CD8-positive, alpha-beta memory T cell (primary cell): ENCODE data around the gene FAM107B. TPM values are rescaled to one million over a fixed set of nuclear protein-coding genes. Genes with fewer than 3 reads are reported as not detected.
A peak's percentile ranks its signal among the peaks of the same experiment; 100 is the strongest.
"Not testable (repeated sequence)": the region's sequence is repeated elsewhere in the genome, so short reads cannot be mapped to it uniquely, and the experiment has no call there.

Source experiments
- CTCF ChIA-PET: fragments of 350-600 bp; sonication (Branson Sonifier 250); formaldehyde crosslinking; loops from one replicate; lab custom pipeline; 2021; ENCODE audit warnings: antibody characterized with exemption; lab: Charles Lee
- POLR2A ChIA-PET: fragments of 350-600 bp; sonication (Branson Sonifier 250); formaldehyde crosslinking; loops from one replicate; lab custom pipeline; 2021; ENCODE audit warnings: antibody characterized with exemption; lab: Charles Lee
- DNase-seq, 5 donors: peaks; one replicate each; pipeline versions ENCODE4 v3.0.0 to v3.0.0-alpha.2; 2020 to 2022; ENCODE audit warnings: mixed read lengths in 1 of 5
- H3K27ac ChIP-seq: one replicate; pipeline ENCODE4 v1.7.0; 2013; ENCODE audit warnings: low read depth, mild to moderate bottlenecking, low read length, moderate library complexity
- H3K27me3 ChIP-seq: 2 replicates; pipeline ENCODE4 v1.7.0; 2013; ENCODE audit warnings: low read length, mild to moderate bottlenecking; ENCODE audit not compliant: insufficient read depth, poor library complexity, severe bottlenecking
- H3K36me3 ChIP-seq: 2 replicates; pipeline ENCODE4 v1.7.0; 2013; ENCODE audit warnings: mild to moderate bottlenecking, low read length, moderate library complexity; ENCODE audit not compliant: insufficient read depth
- H3K4me1 ChIP-seq: 2 replicates; pipeline ENCODE4 v1.7.0; 2013; ENCODE audit warnings: mild to moderate bottlenecking, low read length, moderate library complexity; ENCODE audit not compliant: insufficient read depth
- H3K4me3 ChIP-seq: 2 replicates; pipeline ENCODE4 v1.7.0; 2013; ENCODE audit warnings: mild to moderate bottlenecking, low read length
- H3K9me3 ChIP-seq: 2 replicates; pipeline ENCODE4 v1.7.0; 2013; ENCODE audit warnings: mild to moderate bottlenecking, low read length
- H3K27ac Mint-ChIP-seq, 8 donors: one replicate each; pipeline ENCODE4 v1.8.0; 2020 to 2021; ENCODE audit warnings: mixed read lengths in 8 of 8, mild to moderate bottlenecking in 6 of 8, inconsistent platforms in 3 of 8, moderate library complexity in 3 of 8
- H3K27me3 Mint-ChIP-seq, 2 donors: one replicate each; pipeline ENCODE4 v1.8.0; 2020 to 2021; ENCODE audit warnings: mixed read lengths in 2 of 2, mild to moderate bottlenecking in 1 of 2, moderate library complexity in 1 of 2
- H3K36me3 Mint-ChIP-seq, 3 donors: one replicate each; pipeline ENCODE4 v1.8.0; 2020 to 2021; ENCODE audit warnings: mixed read lengths in 3 of 3, inconsistent platforms in 1 of 3, mild to moderate bottlenecking in 1 of 3
- H3K4me1 Mint-ChIP-seq, 3 donors: one replicate each; pipeline ENCODE4 v1.8.0; 2020 to 2021; ENCODE audit warnings: mixed read lengths in 3 of 3, inconsistent platforms in 1 of 3, mild to moderate bottlenecking in 1 of 3
- H3K4me3 Mint-ChIP-seq, 7 donors: one replicate each; pipeline ENCODE4 v1.8.0; 2020 to 2021; ENCODE audit warnings: mixed read lengths in 7 of 7, mild to moderate bottlenecking in 6 of 7, moderate library complexity in 4 of 7, inconsistent platforms in 2 of 7
- H3K9me3 Mint-ChIP-seq, 5 donors: one replicate each; pipeline ENCODE4 v1.8.0; 2020 to 2022; ENCODE audit warnings: mixed read lengths in 5 of 5, mild to moderate bottlenecking in 3 of 5, moderate library complexity in 2 of 5, inconsistent platforms in 1 of 5
- polyA plus RNA-seq: library from polyadenylated mRNA; unstranded; fragments of 300-500 nt; fragmentation: Illumina TruSeq; gene quantifications from one replicate; pipeline ENCODE4 v1.2.3, GENCODE V29; 2021
- total RNA-seq, 2 experiments: library from RNA; stranded (reverse); gene quantifications; one replicate each; pipeline ENCODE4 v1.2.3, GENCODE V29; 2021

FAM107B gene
- total and polyA plus RNA-seq, 3 experiments from 2014 or later: 138 to 316 (median 143) TPM

GRCh38 chr10:14661818-14662217 is 112.9 kb downstream of the FAM107B start:
- H3K36me3 Mint-ChIP-seq: peaks cover 0 to 4% (median 1%) of the 10 kb centered on the region in 3 donors
- H3K4me1 Mint-ChIP-seq: peaks cover 35 to 81% (median 67%) of the 10 kb centered on the region in 3 donors
- H3K27ac Mint-ChIP-seq: peak overlapping the region in 4 of 8 donors; percentile 6 to 52 (median 22)
- H3K27me3 Mint-ChIP-seq: no peaks in the 10 kb centered on the region
- H3K36me3 ChIP-seq: no peaks in the 10 kb centered on the region
- peaks cover 0 to 4% (median 0%) of the 10 kb centered on the region in 5 donors for H3K9me3 Mint-ChIP-seq
- H3K9me3 ChIP-seq: no peaks in the 10 kb centered on the region
- ChIA-PET CTCF (no interaction called here), POLR2A (no interaction called here)
- no peaks in the 10 kb centered on the region for H3K27me3 ChIP-seq
- no peak for DNase-seq
- H3K27ac ChIP-seq: no peak overlapping the region
- H3K4me3 ChIP-seq: no peak overlapping the region
- peak overlapping the region in 1 of 7 donors; percentile 14 for H3K4me3 Mint-ChIP-seq
- H3K4me1 ChIP-seq: peaks cover 36% of the 10 kb centered on the region

GRCh38 chr10:14660831-14661230 is 113.9 kb downstream of the FAM107B start:
- H3K4me1 ChIP-seq: peaks cover 36% of the 10 kb centered on the region
- CTCF ChIA-PET: interaction anchor here (0.6 kb wide), 1 partner anchor 117 kb away, joined by 3 read pairs; no protein-coding TSS in a partner anchor
- no peak for DNase-seq

DNA sequence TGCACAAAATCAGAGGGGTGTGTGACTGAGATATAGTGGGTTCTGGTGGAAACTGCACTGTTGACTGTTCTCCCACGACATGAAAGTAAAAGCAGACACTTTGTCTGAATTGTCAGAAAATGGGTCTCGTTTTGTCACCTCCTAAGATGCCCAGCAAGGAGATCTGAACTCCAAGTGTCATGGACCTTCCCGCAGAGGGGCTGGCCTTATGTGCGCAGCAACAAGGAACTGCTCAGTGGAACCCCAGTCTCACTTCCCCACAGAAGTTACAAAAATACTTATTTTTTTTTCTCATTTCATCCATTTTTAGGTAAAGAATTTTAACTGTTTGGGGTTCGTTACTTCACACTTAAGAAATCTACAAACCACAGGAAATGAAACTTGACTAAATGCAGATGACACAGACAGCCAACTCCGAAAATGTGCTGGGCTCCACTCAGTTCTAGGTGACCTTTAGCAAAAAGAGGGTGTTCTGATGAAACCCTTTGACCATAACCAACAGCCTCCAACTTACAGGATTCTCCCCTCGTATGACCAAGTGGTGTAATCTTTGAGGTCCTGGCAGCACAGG is 115.0 kb downstream of the FAM107B start:
- Histone ChIP-seq H3K4me1 (peaks cover 36% of the 10 kb centered on the region), H3K36me3 (no peaks in the 10 kb centered on the region), H3K27me3 (no peaks in the 10 kb centered on the region), H3K9me3 (no peaks in the 10 kb centered on the region), H3K4me3 (peak overlapping the region; percentile 29), H3K27ac (peak overlapping the region; percentile 34)
- Mint-ChIP-seq H3K27me3 (no peaks in the 10 kb centered on the region), H3K4me1 (peaks cover 34 to 90% (median 77%) of the 10 kb centered on the region in 3 donors), H3K36me3 (peaks cover 0 to 1% (median 0%) of the 10 kb centered on the region in 3 donors), H3K9me3 (no peaks in the 10 kb centered on the region), H3K27ac (peak overlapping the region; percentile 83 to 95 (median 88)), H3K4me3 (peak overlapping the region; percentile 46 to 81 (median 70))
- ChIA-PET POLR2A (interaction anchor here (0.5 to 0.6 kb wide), 2 partner anchors 116 to 1383 kb away, joined by 3 read pairs; no protein-coding TSS in a partner anchor), CTCF (interaction anchor here (0.9 kb wide), 1 partner anchor 101 kb away, joined by 3 read pairs; no protein-coding TSS in a partner anchor)
- peak in 4 of 5 donors; percentile 8 to 81 (median 31) for DNase-seq

More at GRCh38 chr10:14660831-14661230, 113.9 kb downstream of the FAM107B start:
- Mint-ChIP-seq H3K4me1 (peaks cover 37 to 90% (median 77%) of the 10 kb centered on the region in 3 donors), H3K27ac (peak overlapping the region in 5 of 8 donors; percentile 40 to 95 (median 88)), H3K27me3 (no peaks in the 10 kb centered on the region), H3K36me3 (peaks cover 0 to 1% (median under 1%) of the 10 kb centered on the region in 3 donors), H3K9me3 (no peaks in the 10 kb centered on the region), H3K4me3 (peak overlapping the region in 5 of 7 donors; percentile 2 to 71 (median 35))
- POLR2A ChIA-PET: no interaction called here
- Histone ChIP-seq H3K27me3 (no peaks in the 10 kb centered on the region), H3K4me3 (no peak overlapping the region), H3K36me3 (no peaks in the 10 kb centered on the region), H3K9me3 (no peaks in the 10 kb centered on the region), H3K27ac (no peak overlapping the region)

DNA sequence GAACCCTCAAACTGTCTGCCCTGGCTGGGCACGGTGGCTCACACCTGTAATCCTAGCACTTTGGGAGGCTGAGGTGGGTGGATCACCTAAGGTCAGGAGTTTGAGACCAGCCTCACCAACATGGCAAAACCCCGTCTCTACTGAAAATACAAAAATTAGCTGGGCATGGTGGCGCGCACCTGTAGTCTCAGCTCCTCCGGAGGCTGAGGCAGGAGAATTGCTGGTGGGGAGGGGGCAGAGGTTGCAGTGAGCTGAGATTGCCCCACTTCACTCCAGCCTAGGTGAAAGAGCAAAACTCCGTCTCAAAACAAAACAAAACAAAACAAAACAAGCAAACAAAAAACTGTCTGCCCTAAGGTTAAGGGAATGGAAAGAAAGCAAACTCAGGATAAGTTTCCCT is 115.6 kb downstream of the FAM107B start:
- not testable (repeated sequence) for H3K36me3 ChIP-seq, H3K9me3 ChIP-seq, H3K27me3 ChIP-seq, H3K36me3 Mint-ChIP-seq, DNase-seq, H3K27me3 Mint-ChIP-seq, H3K9me3 Mint-ChIP-seq
- H3K27ac ChIP-seq: peak overlapping the region; percentile 34
- peak overlapping the region; percentile 83 to 95 (median 88) for H3K27ac Mint-ChIP-seq
- ChIA-PET CTCF (interaction anchor here (0.9 kb wide), 1 partner anchor 100 kb away, joined by 3 read pairs; no protein-coding TSS in a partner anchor), POLR2A (interaction anchor here (0.5 to 0.6 kb wide), 2 partner anchors 115 to 1382 kb away, joined by 3 read pairs; no protein-coding TSS in a partner anchor)
- H3K4me3 Mint-ChIP-seq: peak overlapping the region; percentile 46 to 81 (median 70)
- H3K4me3 ChIP-seq: peak overlapping the region; percentile 29
- peaks cover 33 to 93% (median 81%) of the 10 kb centered on the region in 3 donors for H3K4me1 Mint-ChIP-seq
- peaks cover 42% of the 10 kb centered on the region for H3K4me1 ChIP-seq

GRCh38 chr10:14658331-14659127 is 116.2 kb downstream of the FAM107B start:
- POLR2A ChIA-PET: interaction anchor here (1.3 kb wide), 1 partner anchor 10 kb away, joined by 4 read pairs; no protein-coding TSS in a partner anchor
- Mint-ChIP-seq H3K27me3 (no peaks in the 10 kb centered on the region), H3K27ac (peak overlapping the region; percentile 70 to 95 (median 87)), H3K9me3 (no peaks in the 10 kb centered on the region), H3K4me1 (peaks cover 37 to 99% (median 87%) of the 10 kb centered on the region in 3 donors), H3K4me3 (peak overlapping the region; percentile 15 to 81 (median 68)), H3K36me3 (peaks cover 0 to 1% (median 0%) of the 10 kb centered on the region in 3 donors)
- DNase-seq: no peak
- Histone ChIP-seq H3K9me3 (no peaks in the 10 kb centered on the region), H3K36me3 (no peaks in the 10 kb centered on the region), H3K4me3 (no peak overlapping the region), H3K27me3 (no peaks in the 10 kb centered on the region), H3K27ac (no peak overlapping the region), H3K4me1 (peaks cover 48% of the 10 kb centered on the region)
- CTCF ChIA-PET: interaction anchor here (0.9 kb wide), 1 partner anchor 100 kb away, joined by 3 read pairs; no protein-coding TSS in a partner anchor

- Mint-ChIP-seq H3K4me1 (peaks cover 37 to 97% (median 97%) of the 10 kb centered on the region in 3 donors), H3K4me3 (peak overlapping the region in 1 of 7 donors; percentile 26), H3K27me3 (no peaks in the 10 kb centered on the region), H3K27ac (peak overlapping the region in 3 of 8 donors; percentile 27 to 69 (median 60)), H3K36me3 (no peaks in the 10 kb centered on the region), H3K9me3 (no peaks in the 10 kb centered on the region)
- H3K9me3 ChIP-seq: no peaks in the 10 kb centered on the region
- no peaks in the 10 kb centered on the region for H3K36me3 ChIP-seq
- ChIA-PET CTCF (no interaction called here), POLR2A (interaction anchor here (0.6 kb wide), 1 partner anchor 284 kb away, joined by 3 read pairs; no protein-coding TSS in a partner anchor)
- no peak overlapping the region for H3K27ac ChIP-seq
- no peak for DNase-seq
- H3K4me1 ChIP-seq: peaks cover 60% of the 10 kb centered on the region
- no peaks in the 10 kb centered on the region for H3K27me3 ChIP-seq
- H3K4me3 ChIP-seq: no peak overlapping the region
Observed at GRCh38 chr10:14656052-14656730, 118.5 kb downstream of the FAM107B start.

GRCh38 chr10:14654821-14655382 is 119.8 kb downstream of the FAM107B start:
- no peaks in the 10 kb centered on the region for H3K9me3 Mint-ChIP-seq
- H3K27me3 ChIP-seq: no peaks in the 10 kb centered on the region
- H3K9me3 ChIP-seq: no peaks in the 10 kb centered on the region
- no peaks in the 10 kb centered on the region for H3K27me3 Mint-ChIP-seq
- ChIA-PET POLR2A (no interaction called here), CTCF (interaction anchor here (0.9 to 1.2 kb wide), 2 partner anchors 31 to 72 kb away, joined by 3 read pairs; no protein-coding TSS in a partner anchor)
- peak overlapping the region in 3 of 8 donors; percentile 10 to 86 (median 83) for H3K27ac Mint-ChIP-seq
- H3K27ac ChIP-seq: no peak overlapping the region
- no peak for DNase-seq
- peaks cover 51% of the 10 kb centered on the region for H3K4me1 ChIP-seq
- no peaks in the 10 kb centered on the region for H3K36me3 ChIP-seq
- no peak overlapping the region for H3K4me3 Mint-ChIP-seq
- H3K4me1 Mint-ChIP-seq: peaks cover 27 to 92% (median 90%) of the 10 kb centered on the region in 3 donors
- no peak overlapping the region for H3K4me3 ChIP-seq
- H3K36me3 Mint-ChIP-seq: no peaks in the 10 kb centered on the region
